A549 (cell line): ENCODE measurements around the gene BHLHE23.

Experiments used
- CEBPB ChIP-seq, 2 experiments: fragments of >200 bp in 1 of 2; sonication (Bioruptor Twin) in 1 of 2; formaldehyde crosslinking in 1 of 2; IDR thresholded peaks; 2 replicates each; pipeline ENCODE4 v1.6.1; 2012 to 2016
- CHD2 ChIP-seq: fragments of 150-350 bp; IDR thresholded peaks from 2 replicates; pipeline ENCODE4 v1.6.1; 2014; ENCODE audit warnings: low read length; ENCODE audit not compliant: partially characterized antibody
- CTCF ChIP-seq: fragments of >200 bp; sonication (Bioruptor Twin); formaldehyde crosslinking; IDR thresholded peaks from 3 replicates; pipeline ENCODE4 v1.5.1; 2016
- ELK1 ChIP-seq: fragments of 150-350 bp; IDR thresholded peaks from 2 replicates; pipeline ENCODE4 v1.6.1; 2014; ENCODE audit warnings: low read depth, mild to moderate bottlenecking, low read length
- ESRRA ChIP-seq: fragments of 150-350 bp; IDR thresholded peaks from 2 replicates; pipeline ENCODE4 v1.6.1; 2014; ENCODE audit warnings: mild to moderate bottlenecking, low read length, borderline replicate concordance
- MAFK ChIP-seq: fragments of 450-650 bp; IDR thresholded peaks from 2 replicates; pipeline ENCODE4 v1.6.1; 2014; ENCODE audit not compliant: partially characterized antibody
- MAX ChIP-seq: IDR thresholded peaks from 2 replicates; pipeline ENCODE4 v1.6.1; 2012
- MAZ ChIP-seq: fragments of 150-350 bp; IDR thresholded peaks from 2 replicates; pipeline ENCODE4 v1.6.1; 2014; ENCODE audit warnings: antibody characterized with exemption, low read depth, low read length, borderline replicate concordance
- MYC ChIP-seq: IDR thresholded peaks from 2 replicates; pipeline ENCODE4 v1.6.1; 2012; ENCODE audit warnings: mild to moderate bottlenecking, inconsistent platforms, low read length, improper control_type of control experiment, borderline replicate concordance
- NPAS2 ChIP-seq: fragments of 250-450 bp; sonication (Bioruptor Pico); IDR thresholded peaks from 2 replicates; pipeline ENCODE4 v1.8.0; 2022; ENCODE audit warnings: mild to moderate bottlenecking, moderate library complexity, borderline replicate concordance
- POLR2A ChIP-seq: IDR thresholded peaks from 2 replicates; pipeline ENCODE4 v1.6.1; 2012; ENCODE audit warnings: mild to moderate bottlenecking, low read length
- POLR2AphosphoS2 ChIP-seq: conservative IDR thresholded peaks from 2 replicates; pipeline ENCODE4 v1.6.1; 2012; ENCODE audit warnings: low read length, improper control_type of control experiment, inconsistent platforms
- REST ChIP-seq: fragments of 200-600 bp; sonication (generic); IDR thresholded peaks from 2 replicates; pipeline ENCODE4 v1.6.1; 2016; ENCODE audit warnings: antibody characterized with exemption, mild to moderate bottlenecking, moderate library complexity
- SREBF2 ChIP-seq: fragments of 450-650 bp; IDR thresholded peaks from 2 replicates; pipeline ENCODE4 v1.6.1; 2014; ENCODE audit warnings: mild to moderate bottlenecking, moderate library complexity

- no peak for TF ChIP-seq CEBPB (IDR thresholded peaks at IDR 0.05)
- TF ChIP-seq CTCF = no peak
- no peak for TF ChIP-seq REST
- TF ChIP-seq MYC = no peak
- TF ChIP-seq POLR2A = no peak
- no peak for TF ChIP-seq SREBF2
- no peak for TF ChIP-seq NPAS2 (CRISPR knock-in tag)
- no peak for TF ChIP-seq MAZ
- TF ChIP-seq MAFK = no peak
- TF ChIP-seq ELK1 = no peak
- no peak for TF ChIP-seq ESRRA
- no peak for TF ChIP-seq POLR2AphosphoS2
- TF ChIP-seq CHD2 = no peak
- TF ChIP-seq MAX = no peak
Measured at GRCh38 chr20:63047267-63047666, 40.5 kb upstream of the BHLHE23 start.
